Skeletal muscle tissue (tissue), 4 donors: ENCODE measurements around the gene CREBRF. TPM values are rescaled to one million over a fixed set of nuclear protein-coding genes. Genes with fewer than 3 reads are reported as not detected.
"Not testable (repeated sequence)": the region's sequence is repeated elsewhere in the genome, so short reads cannot be mapped to it uniquely, and the experiment has no call there.

Experiments
- H3K27ac ChIP-seq: one replicate; pipeline ENCODE4 v1.7.0; 2013; ENCODE audit warnings: mild to moderate bottlenecking, low read depth, low read length, inconsistent platforms
- H3K27me3 ChIP-seq, 3 donors: one replicate each; pipeline ENCODE4 v1.7.0; 2013; ENCODE audit warnings: low read length in 3 of 3; ENCODE audit not compliant: control insufficient read depth in 3 of 3, insufficient read depth in 3 of 3
- H3K36me3 ChIP-seq, 3 donors: one replicate each; pipeline ENCODE4 v1.7.0; 2013; ENCODE audit warnings: low read length in 3 of 3; ENCODE audit not compliant: control insufficient read depth in 3 of 3, insufficient read depth in 3 of 3
- H3K4me1 ChIP-seq, 3 donors: one replicate each; pipeline ENCODE4 v1.7.0; 2013; ENCODE audit warnings: low read length in 3 of 3, mild to moderate bottlenecking in 3 of 3; ENCODE audit not compliant: control insufficient read depth in 3 of 3, insufficient read depth in 3 of 3
- H3K4me3 ChIP-seq, 3 donors: one replicate each; pipeline ENCODE4 v1.7.0; 2013; ENCODE audit warnings: low read length in 3 of 3
- H3K9ac ChIP-seq, 3 donors: one replicate each; pipeline ENCODE4 v1.7.0; 2013; ENCODE audit warnings: low read length in 3 of 3, mild to moderate bottlenecking in 3 of 3, moderate library complexity in 2 of 3, low read depth in 1 of 3
- H3K9me3 ChIP-seq, 3 donors: one replicate each; pipeline ENCODE4 v1.7.0; 2013; ENCODE audit warnings: low read length in 3 of 3; ENCODE audit not compliant: control insufficient read depth in 3 of 3
- total RNA-seq: library from RNA; depleted of rRNA; stranded (reverse); fragments of >200 nt; gene quantifications from one replicate; pipeline ENCODE4 v1.2.3, GENCODE V29; 2014
- donor health status: Osteomylitis.

CREBRF gene
- total RNA-seq, 1 donor from 2014 or later: 12.0 TPM

DNA sequence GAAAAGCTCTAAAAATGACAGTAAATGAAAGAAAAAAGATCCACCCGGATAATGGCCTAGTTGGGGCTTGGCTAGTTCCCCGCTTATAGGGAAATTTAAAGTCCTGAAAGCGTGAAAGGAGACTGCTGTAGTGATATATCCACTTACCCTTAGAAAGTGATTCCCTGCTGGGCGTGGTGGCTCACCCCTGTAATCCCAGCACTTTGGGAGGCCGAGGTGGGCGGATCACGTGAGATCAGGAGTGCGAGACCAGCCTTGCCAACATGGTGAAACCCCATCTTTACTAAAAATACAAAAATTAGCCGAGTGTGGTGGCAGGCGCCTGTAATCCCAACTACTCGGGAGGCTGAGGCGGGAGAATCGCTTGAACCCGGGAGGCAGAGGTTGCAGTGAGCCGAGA is 39.1 kb upstream of the CREBRF start:
- H3K4me1 ChIP-seq: peaks cover 13 to 26% (median 14%) of the 10 kb centered on the region in 3 donors
- H3K9ac ChIP-seq, H3K27me3 ChIP-seq, H3K4me3 ChIP-seq, H3K36me3 ChIP-seq, H3K9me3 ChIP-seq: not testable (repeated sequence)
- peak overlapping the region; percentile 75 for H3K27ac ChIP-seq

DNA sequence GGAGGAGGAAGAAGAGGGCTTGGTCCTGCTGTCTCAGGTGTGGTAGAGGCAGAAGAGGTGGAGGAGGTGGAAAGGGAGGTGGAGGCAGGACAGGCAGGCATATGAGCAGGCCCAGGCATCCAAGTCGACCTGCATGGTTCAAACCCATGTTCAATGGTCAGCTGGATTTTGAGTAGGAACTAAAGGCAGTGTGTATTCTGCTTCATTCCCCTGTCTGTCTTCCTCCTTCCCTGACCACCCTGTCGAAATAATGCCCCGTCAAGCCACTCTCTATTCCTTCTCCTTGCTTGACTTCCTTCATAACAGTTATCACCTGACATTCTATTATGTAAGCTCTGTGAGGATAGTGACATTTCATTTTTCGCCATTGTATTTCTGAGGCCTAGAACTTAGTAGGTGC is 37.8 kb upstream of the CREBRF start:
- no peak overlapping the region for H3K4me3 ChIP-seq
- H3K36me3 ChIP-seq: peaks cover 0 to 7% (median 2%) of the 10 kb centered on the region in 3 donors
- H3K9me3 ChIP-seq: no peaks in the 10 kb centered on the region
- no peaks in the 10 kb centered on the region for H3K27me3 ChIP-seq
- no peak overlapping the region for H3K27ac ChIP-seq
- peaks cover 13 to 26% (median 14%) of the 10 kb centered on the region in 3 donors for H3K4me1 ChIP-seq
- no peak overlapping the region for H3K9ac ChIP-seq

DNA sequence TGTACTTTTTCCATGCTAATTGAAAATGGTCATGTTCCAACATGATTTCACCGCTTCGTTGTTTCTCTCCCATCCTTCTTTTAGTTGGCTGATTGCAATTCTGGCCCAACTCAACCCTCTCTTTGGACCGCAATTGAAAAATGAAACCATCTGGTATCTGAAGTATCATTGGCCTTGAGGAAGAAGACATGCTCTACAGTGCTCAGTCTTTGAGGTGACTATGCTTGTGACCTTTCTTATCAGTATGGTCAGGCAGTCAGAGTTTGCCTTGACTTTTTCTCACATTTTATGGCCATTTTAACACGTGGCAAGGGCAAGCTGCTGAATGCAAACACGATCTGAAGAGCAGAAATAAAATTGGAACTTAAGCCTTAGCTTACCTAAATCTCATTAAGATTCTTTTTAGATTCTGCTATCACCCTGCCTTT is 36.0 kb upstream of the CREBRF start:
- no peaks in the 10 kb centered on the region for H3K9me3 ChIP-seq
- H3K27ac ChIP-seq: no peak overlapping the region
- no peaks in the 10 kb centered on the region for H3K27me3 ChIP-seq
- H3K36me3 ChIP-seq: peaks cover 0 to 7% (median 2%) of the 10 kb centered on the region in 3 donors
- peaks cover 13 to 23% (median 14%) of the 10 kb centered on the region in 3 donors for H3K4me1 ChIP-seq
- H3K4me3 ChIP-seq: no peak overlapping the region
- peak overlapping the region in 1 of 3 donors; percentile 18 for H3K9ac ChIP-seq

DNA sequence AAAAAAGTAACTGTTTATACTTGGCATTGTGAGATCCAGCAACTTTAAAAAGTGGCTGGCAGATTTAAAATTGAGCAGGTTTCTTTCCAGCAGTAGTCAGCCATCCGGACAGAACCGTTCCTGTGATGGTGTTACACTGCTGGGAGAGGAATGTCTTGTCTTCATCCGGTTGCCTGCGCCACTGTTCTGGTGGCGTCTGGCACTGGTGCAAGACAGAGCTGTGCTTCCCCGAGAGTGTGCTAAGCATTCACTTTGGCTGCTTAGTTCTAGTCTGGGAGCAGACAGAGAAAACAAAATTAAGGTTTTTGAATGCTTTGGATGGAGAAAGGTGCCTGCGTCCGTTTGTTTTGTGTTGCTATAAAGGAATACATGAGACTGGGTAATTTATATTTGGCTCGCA is 35.5 kb upstream of the CREBRF start:
- H3K27me3 ChIP-seq: no peaks in the 10 kb centered on the region
- peaks cover 0 to 7% (median 2%) of the 10 kb centered on the region in 3 donors for H3K36me3 ChIP-seq
- H3K9me3 ChIP-seq: no peaks in the 10 kb centered on the region
- no peak overlapping the region for H3K27ac ChIP-seq
- no peak overlapping the region for H3K4me3 ChIP-seq
- peak overlapping the region in 2 of 3 donors; percentile 18 to 33 for H3K9ac ChIP-seq
- peaks cover 13 to 18% (median 14%) of the 10 kb centered on the region in 3 donors for H3K4me1 ChIP-seq

DNA sequence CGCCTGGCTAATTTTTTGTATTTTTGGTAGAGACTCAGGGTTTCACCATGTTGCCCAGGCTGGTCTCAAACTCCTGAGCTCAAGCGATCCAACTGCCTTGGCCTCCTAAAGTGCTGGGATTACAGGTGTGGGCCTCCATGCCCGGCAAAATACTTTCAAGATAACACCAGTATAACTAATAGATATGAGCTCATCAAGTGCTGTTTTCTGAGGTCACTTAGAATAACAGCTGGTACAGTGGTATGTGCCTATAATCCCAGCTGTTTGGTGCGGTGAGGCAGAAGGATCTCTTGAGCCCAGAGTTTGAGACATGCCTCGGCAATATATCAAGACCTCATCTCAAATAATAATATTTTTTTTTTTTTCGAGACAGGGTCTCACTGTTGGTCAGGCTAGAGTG is 30.5 kb upstream of the CREBRF start:
- no peak overlapping the region for H3K4me3 ChIP-seq
- peaks cover 0 to 4% (median 2%) of the 10 kb centered on the region in 3 donors for H3K36me3 ChIP-seq
- no peak overlapping the region for H3K9ac ChIP-seq
- no peaks in the 10 kb centered on the region for H3K9me3 ChIP-seq
- H3K4me1 ChIP-seq: peaks cover 7 to 11% (median 9%) of the 10 kb centered on the region in 3 donors
- H3K27me3 ChIP-seq: no peaks in the 10 kb centered on the region
- no peak overlapping the region for H3K27ac ChIP-seq

DNA sequence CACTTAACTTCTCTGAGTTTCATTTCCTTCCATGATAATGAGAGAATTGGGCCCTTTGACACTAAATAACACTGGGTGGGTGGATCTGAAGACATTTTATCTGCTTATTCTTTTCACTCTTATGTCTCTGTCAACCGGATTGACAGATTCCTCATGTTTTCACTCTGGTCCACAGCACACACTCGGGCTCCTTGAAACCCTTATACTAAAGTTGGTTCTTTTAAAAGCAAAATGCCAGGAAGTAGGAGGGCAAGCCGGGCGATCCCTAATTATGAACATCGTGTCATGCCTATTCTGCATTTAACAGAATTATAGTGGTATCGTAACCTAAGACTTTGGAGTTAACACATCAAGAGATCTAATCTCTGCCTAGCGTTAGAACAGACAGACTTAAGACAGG is 28.2 kb upstream of the CREBRF start:
- Histone ChIP-seq H3K9me3 (no peaks in the 10 kb centered on the region), H3K9ac (no peak overlapping the region), H3K27me3 (no peaks in the 10 kb centered on the region), H3K27ac (no peak overlapping the region), H3K4me1 (peaks cover 7 to 9% (median 7%) of the 10 kb centered on the region in 3 donors), H3K36me3 (no peaks in the 10 kb centered on the region), H3K4me3 (no peak overlapping the region)

DNA sequence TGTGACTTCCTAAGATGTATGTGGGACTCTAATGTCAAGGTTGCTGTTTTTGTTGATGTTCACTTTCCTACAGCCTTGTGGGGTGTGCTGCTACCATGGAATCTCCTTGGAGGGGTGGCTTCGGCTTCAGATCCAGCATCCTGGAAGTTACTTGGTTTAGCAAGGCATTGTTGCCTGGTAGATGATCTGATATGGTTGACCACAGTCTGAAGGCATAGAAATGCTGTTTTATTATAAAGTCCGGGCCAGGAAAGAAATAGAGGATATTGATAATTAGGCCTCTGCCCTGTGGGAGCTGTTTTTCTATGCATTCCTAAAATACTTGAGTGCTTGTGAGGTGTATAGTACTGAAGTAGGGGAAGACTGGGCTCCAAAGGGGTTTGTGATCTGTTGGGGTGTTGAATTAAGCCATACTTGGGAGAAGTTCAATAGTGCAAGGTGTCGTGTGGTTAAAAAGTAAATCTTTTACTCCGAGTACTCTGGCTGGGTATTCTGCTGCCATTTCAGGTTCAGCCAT is 27.3 kb upstream of the CREBRF start:
- Histone ChIP-seq H3K4me3 (no peak overlapping the region), H3K9ac (no peak overlapping the region), H3K9me3 (no peaks in the 10 kb centered on the region), H3K4me1 (peaks cover 7 to 9% (median 7%) of the 10 kb centered on the region in 3 donors), H3K27me3 (no peaks in the 10 kb centered on the region), H3K27ac (no peak overlapping the region), H3K36me3 (no peaks in the 10 kb centered on the region)

DNA sequence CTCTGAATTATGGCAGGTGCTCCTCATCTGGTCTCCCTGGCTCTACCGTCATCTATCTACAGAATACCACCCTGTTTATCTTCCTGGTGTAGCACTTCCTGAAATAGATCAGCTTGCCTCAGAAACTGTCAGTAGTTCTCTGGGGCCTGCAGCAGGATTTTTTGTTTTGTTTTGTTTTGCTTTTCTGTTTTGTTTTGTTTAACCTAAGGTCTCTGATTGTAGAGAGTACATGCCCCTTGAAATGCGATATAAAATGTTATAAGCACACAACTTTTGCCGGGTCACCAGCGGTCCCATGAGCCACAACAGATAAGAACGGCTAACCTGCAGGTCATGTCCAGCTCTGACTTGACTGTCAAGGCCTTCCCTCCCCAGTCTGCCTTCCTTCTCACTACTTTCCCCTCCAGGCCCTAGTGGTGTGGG is 26.6 kb upstream of the CREBRF start:
- Histone ChIP-seq H3K4me3 (no peak overlapping the region), H3K27me3 (no peaks in the 10 kb centered on the region), H3K27ac (peak overlapping the region; percentile 76), H3K9ac (peak overlapping the region in 1 of 3 donors; percentile 33), H3K36me3 (peaks cover 0 to 3% (median 0%) of the 10 kb centered on the region in 3 donors), H3K4me1 (peaks cover 7 to 9% (median 7%) of the 10 kb centered on the region in 3 donors), H3K9me3 (no peaks in the 10 kb centered on the region)

GRCh38 chr5:173032096-173032495 is 24.1 kb upstream of the CREBRF start:
- H3K4me3 ChIP-seq, H3K9ac ChIP-seq, H3K27ac ChIP-seq, H3K9me3 ChIP-seq, H3K27me3 ChIP-seq, H3K36me3 ChIP-seq: not testable (repeated sequence)
- peaks cover 7 to 13% (median 9%) of the 10 kb centered on the region in 3 donors for H3K4me1 ChIP-seq

- H3K27me3 ChIP-seq: no peaks in the 10 kb centered on the region
- H3K9me3 ChIP-seq: no peaks in the 10 kb centered on the region
- peaks cover 6 to 8% (median 7%) of the 10 kb centered on the region in 3 donors for H3K36me3 ChIP-seq
- H3K27ac ChIP-seq: no peak overlapping the region
- H3K4me3 ChIP-seq: no peak overlapping the region
- no peak overlapping the region for H3K9ac ChIP-seq
- peaks cover 7 to 13% (median 9%) of the 10 kb centered on the region in 3 donors for H3K4me1 ChIP-seq
These were observed 23.4 kb upstream of the CREBRF start for GRCh38 chr5:173032730-173033129.
